Cardiac muscle cell (in vitro differentiated cells and primary cell): ENCODE results near the gene GTF3C2. TPM values are rescaled to one million over a fixed set of nuclear protein-coding genes. Genes with fewer than 3 reads are reported as not detected.
A peak's percentile ranks its signal among the peaks of the same experiment; 100 is the strongest.

ENCODE experiments used
- DNase-seq, 2 donors: peaks; one replicate each; pipeline versions ENCODE4 v3.0.0 to v3.0.0-alpha.2; 2010 to 2017; ENCODE audit warnings: low read depth in 1 of 2, low spot score in 1 of 2
- H3K27ac ChIP-seq: fragments of 200-600 bp; sonication (generic); 2 replicates; pipeline ENCODE4 v1.5.1; 2016
- H3K27me3 ChIP-seq: fragments of 200-600 bp; sonication (generic); 2 replicates; pipeline ENCODE4 v1.6.0; 2016; ENCODE audit warnings: control low read depth
- H3K36me3 ChIP-seq: fragments of 200-600 bp; sonication (generic); 2 replicates; pipeline ENCODE4 v1.5.1; 2016; ENCODE audit warnings: control low read depth
- H3K4me1 ChIP-seq: fragments of 200-600 bp; sonication (generic); 2 replicates; pipeline ENCODE4 v1.8.1; 2017; ENCODE audit warnings: low read depth, mild to moderate bottlenecking, mixed run types
- H3K4me3 ChIP-seq: fragments of 200-600 bp; sonication (generic); 2 replicates; pipeline ENCODE4 v1.5.1; 2016; ENCODE audit warnings: mild to moderate bottlenecking
- H3K9me3 ChIP-seq: fragments of 200-600 bp; sonication (generic); 2 replicates; pipeline ENCODE4 v1.5.1; 2017; ENCODE audit warnings: low read depth, mild to moderate bottlenecking, control low read depth
- polyA plus RNA-seq: library from polyadenylated mRNA; unstranded; fragments of >200 nt; fragmentation: Nextera tagmentation; extraction: Ambion mirVana; gene quantifications from 2 replicates; pipeline ENCODE4 v1.2.1, GENCODE V29; 2016
- total RNA-seq: library from RNA; depleted of rRNA; stranded (reverse); fragments of >200 nt; gene quantifications from 2 replicates; pipeline ENCODE4 v1.2.3, GENCODE V29; 2016
- TF ChIP-seq, protein P1 (sequence below): IDR thresholded peaks from 2 replicates; pipeline ENCODE4 v1.5.1; 2012; ENCODE audit warnings: low read depth, mild to moderate bottlenecking, low read length

The GTF3C2 gene
- total and polyA plus RNA-seq, 2 experiments from 2014 or later, result 38.2 to 47.7 TPM

DNA sequence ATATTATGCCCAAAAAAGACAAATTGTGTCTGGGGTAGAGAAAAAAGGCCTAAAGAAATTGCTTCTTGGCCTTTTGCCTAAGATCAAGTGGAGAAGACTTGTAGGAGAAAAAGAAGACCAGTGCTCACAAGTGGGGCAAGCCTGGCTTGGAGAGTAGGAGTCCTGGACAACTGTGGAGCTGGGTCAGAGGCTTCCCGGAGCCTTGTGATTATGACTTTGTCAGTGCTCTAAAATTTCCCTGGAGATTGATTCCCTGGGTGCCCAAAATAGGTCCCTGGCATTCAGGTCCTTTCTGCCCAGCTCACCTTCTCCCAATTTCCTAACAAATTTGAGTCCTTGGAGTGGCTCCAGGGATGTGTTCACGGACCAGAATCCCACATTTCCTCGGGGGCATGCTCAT lies 75.1 kb downstream of the GTF3C2 start:
- Histone ChIP-seq H3K27ac (peak overlapping the region; percentile 97), H3K4me3 (no peak overlapping the region), H3K36me3 (no peaks in the 10 kb centered on the region), H3K27me3 (no peaks in the 10 kb centered on the region), H3K9me3 (no peaks in the 10 kb centered on the region), H3K4me1 (peaks cover 46% of the 10 kb centered on the region)
- TF ChIP-seq, protein P1, sequence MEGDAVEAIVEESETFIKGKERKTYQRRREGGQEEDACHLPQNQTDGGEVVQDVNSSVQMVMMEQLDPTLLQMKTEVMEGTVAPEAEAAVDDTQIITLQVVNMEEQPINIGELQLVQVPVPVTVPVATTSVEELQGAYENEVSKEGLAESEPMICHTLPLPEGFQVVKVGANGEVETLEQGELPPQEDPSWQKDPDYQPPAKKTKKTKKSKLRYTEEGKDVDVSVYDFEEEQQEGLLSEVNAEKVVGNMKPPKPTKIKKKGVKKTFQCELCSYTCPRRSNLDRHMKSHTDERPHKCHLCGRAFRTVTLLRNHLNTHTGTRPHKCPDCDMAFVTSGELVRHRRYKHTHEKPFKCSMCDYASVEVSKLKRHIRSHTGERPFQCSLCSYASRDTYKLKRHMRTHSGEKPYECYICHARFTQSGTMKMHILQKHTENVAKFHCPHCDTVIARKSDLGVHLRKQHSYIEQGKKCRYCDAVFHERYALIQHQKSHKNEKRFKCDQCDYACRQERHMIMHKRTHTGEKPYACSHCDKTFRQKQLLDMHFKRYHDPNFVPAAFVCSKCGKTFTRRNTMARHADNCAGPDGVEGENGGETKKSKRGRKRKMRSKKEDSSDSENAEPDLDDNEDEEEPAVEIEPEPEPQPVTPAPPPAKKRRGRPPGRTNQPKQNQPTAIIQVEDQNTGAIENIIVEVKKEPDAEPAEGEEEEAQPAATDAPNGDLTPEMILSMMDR, result no peak
- DNase-seq, result no peak

DNA sequence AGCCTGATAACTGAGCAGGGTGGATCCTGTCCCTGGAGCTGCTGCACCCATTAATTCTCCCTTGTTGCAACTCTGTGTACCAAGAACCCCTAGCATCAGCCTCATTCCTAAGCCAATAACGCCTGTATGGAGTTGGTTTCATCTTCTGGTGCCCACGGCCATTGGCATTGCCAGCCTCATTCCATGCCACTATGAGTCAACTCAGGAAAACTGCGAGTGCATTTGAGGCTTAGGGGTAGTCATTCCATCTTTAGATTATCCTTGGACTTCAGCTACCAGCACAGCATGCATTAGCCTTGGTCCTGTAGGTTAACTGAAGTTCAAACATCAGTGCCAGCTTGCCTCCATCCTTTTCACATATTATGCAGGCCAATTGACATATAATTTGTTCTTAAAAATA lies 75.7 kb downstream of the GTF3C2 start:
- no peaks in the 10 kb centered on the region for H3K9me3 ChIP-seq
- H3K4me1 ChIP-seq, result peaks cover 46% of the 10 kb centered on the region
- no peak overlapping the region for H3K4me3 ChIP-seq
- H3K36me3 ChIP-seq, result no peaks in the 10 kb centered on the region
- no peak for DNase-seq
- no peaks in the 10 kb centered on the region for H3K27me3 ChIP-seq
- peak overlapping the region; percentile 97 for H3K27ac ChIP-seq
- TF ChIP-seq, protein P1, result no peak

DNA sequence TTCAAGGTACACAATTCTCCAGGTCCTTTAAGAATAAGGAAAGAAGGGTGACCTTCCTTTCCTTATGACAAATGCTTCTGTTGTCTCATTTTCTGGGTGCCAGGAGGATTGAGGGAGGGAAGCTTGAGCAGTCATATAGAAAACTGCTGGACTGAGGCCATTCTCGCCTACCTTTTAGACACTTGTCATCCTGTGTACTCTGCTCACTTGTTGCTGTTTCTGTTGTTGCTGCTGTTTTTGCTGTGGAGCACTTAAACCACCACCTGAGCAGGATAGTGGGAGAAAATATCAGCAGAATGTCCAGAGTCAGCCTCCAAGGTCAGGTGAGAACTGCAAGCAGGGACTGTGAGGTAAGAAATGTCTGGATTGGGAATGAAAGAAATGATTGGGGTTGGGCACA lies 78.6 kb downstream of the GTF3C2 start:
- no peaks in the 10 kb centered on the region for H3K36me3 ChIP-seq
- H3K4me3 ChIP-seq, result no peak overlapping the region
- peaks cover 62% of the 10 kb centered on the region for H3K4me1 ChIP-seq
- no peaks in the 10 kb centered on the region for H3K9me3 ChIP-seq
- H3K27ac ChIP-seq, result no peak overlapping the region
- H3K27me3 ChIP-seq, result no peaks in the 10 kb centered on the region
- no peak for DNase-seq
- TF ChIP-seq, protein P1, result no peak

Other genes with a start within 250 kb of the GTF3C2 start
- gene CGREF1, start 237.6 kb downstream of the GTF3C2 start, total RNA-seq, result 0.48 and 1.8 TPM in 2 replicates
- 0.55 and 0.99 TPM in 2 replicates for gene CGREF1, start 237.6 kb downstream of the GTF3C2 start, polyA plus RNA-seq
- gene ABHD1, start 232.9 kb downstream of the GTF3C2 start, total RNA-seq, result 0.27 and 0.56 TPM in 2 replicates
- 2.0 and 3.2 TPM in 2 replicates for gene ABHD1, start 232.9 kb downstream of the GTF3C2 start, polyA plus RNA-seq
- 109 and 112 TPM in 2 replicates for gene PREB, start 222.1 kb downstream of the GTF3C2 start, total RNA-seq
- 91.0 and 130 TPM in 2 replicates for gene PREB, start 222.1 kb downstream of the GTF3C2 start, polyA plus RNA-seq
- gene PRR30, start 217.4 kb downstream of the GTF3C2 start, total RNA-seq, result not detected in 2 replicates
- not detected in 2 replicates for gene PRR30, start 217.4 kb downstream of the GTF3C2 start, polyA plus RNA-seq
- not detected in 2 replicates for gene TCF23, start 207.8 kb downstream of the GTF3C2 start, total RNA-seq
- gene TCF23, start 207.8 kb downstream of the GTF3C2 start, polyA plus RNA-seq, result not detected in 2 replicates
- gene ATRAID, start 144.7 kb downstream of the GTF3C2 start, total RNA-seq, result 177 and 183 TPM in 2 replicates
- 290 and 372 TPM in 2 replicates for gene ATRAID, start 144.7 kb downstream of the GTF3C2 start, polyA plus RNA-seq
- gene SLC5A6, start 144.5 kb downstream of the GTF3C2 start, total RNA-seq, result 28.4 and 42.9 TPM in 2 replicates
- 34.4 and 40.8 TPM in 2 replicates for gene SLC5A6, start 144.5 kb downstream of the GTF3C2 start, polyA plus RNA-seq
- gene CAD, start 139.4 kb downstream of the GTF3C2 start, total RNA-seq, result 31.1 and 51.7 TPM in 2 replicates
- 30.1 and 31.0 TPM in 2 replicates for gene CAD, start 139.4 kb downstream of the GTF3C2 start, polyA plus RNA-seq
- 75.1 and 84.7 TPM in 2 replicates for gene SLC30A3, start 93.7 kb downstream of the GTF3C2 start, total RNA-seq
- 111 and 139 TPM in 2 replicates for gene SLC30A3, start 93.7 kb downstream of the GTF3C2 start, polyA plus RNA-seq
- 3.6 and 14.1 TPM in 2 replicates for gene DNAJC5G, start 81.3 kb downstream of the GTF3C2 start, total RNA-seq
- 4.4 and 7.5 TPM in 2 replicates for gene DNAJC5G, start 81.3 kb downstream of the GTF3C2 start, polyA plus RNA-seq
- 53.1 and 65.9 TPM in 2 replicates for gene TRIM54, start 74.3 kb downstream of the GTF3C2 start, total RNA-seq
- gene TRIM54, start 74.3 kb downstream of the GTF3C2 start, polyA plus RNA-seq, result 41.6 and 46.7 TPM in 2 replicates
- 6.6 and 14.8 TPM in 2 replicates for gene UCN, start 48.3 kb downstream of the GTF3C2 start, total RNA-seq
- 3.2 and 5.8 TPM in 2 replicates for gene UCN, start 48.3 kb downstream of the GTF3C2 start, polyA plus RNA-seq
- gene MPV17, start 33.7 kb downstream of the GTF3C2 start, total RNA-seq, result 56.3 and 88.7 TPM in 2 replicates
- gene MPV17, start 33.7 kb downstream of the GTF3C2 start, polyA plus RNA-seq, result 70.8 and 90.5 TPM in 2 replicates
- gene EIF2B4, start 13.6 kb upstream of the GTF3C2 start, total RNA-seq, result 30.5 and 41.5 TPM in 2 replicates
- gene EIF2B4, start 13.6 kb upstream of the GTF3C2 start, polyA plus RNA-seq, result 93.9 and 94.9 TPM in 2 replicates
- gene SNX17, start 13.9 kb upstream of the GTF3C2 start, total RNA-seq, result 91.9 and 141 TPM in 2 replicates
- 130 and 135 TPM in 2 replicates for gene SNX17, start 13.9 kb upstream of the GTF3C2 start, polyA plus RNA-seq
- gene ZNF513, start 24.0 kb upstream of the GTF3C2 start, total RNA-seq, result 29.7 and 31.7 TPM in 2 replicates
- gene ZNF513, start 24.0 kb upstream of the GTF3C2 start, polyA plus RNA-seq, result 32.2 and 35.8 TPM in 2 replicates
- 96.2 and 101 TPM in 2 replicates for gene PPM1G, start 52.8 kb upstream of the GTF3C2 start, total RNA-seq
- gene PPM1G, start 52.8 kb upstream of the GTF3C2 start, polyA plus RNA-seq, result 84.8 and 93.0 TPM in 2 replicates
- 82.1 and 122 TPM in 2 replicates for gene NRBP1, start 71.9 kb upstream of the GTF3C2 start, total RNA-seq
- 147 and 185 TPM in 2 replicates for gene NRBP1, start 71.9 kb upstream of the GTF3C2 start, polyA plus RNA-seq
- gene KRTCAP3, start 85.6 kb upstream of the GTF3C2 start, total RNA-seq, result 1.3 and 2.8 TPM in 2 replicates
- 2.0 and 4.9 TPM in 2 replicates for gene KRTCAP3, start 85.6 kb upstream of the GTF3C2 start, polyA plus RNA-seq
- 20.7 and 37.6 TPM in 2 replicates for gene IFT172, start 133.0 kb upstream of the GTF3C2 start, total RNA-seq
- 35.1 and 35.4 TPM in 2 replicates for gene IFT172, start 133.0 kb upstream of the GTF3C2 start, polyA plus RNA-seq
- 39.4 and 53.4 TPM in 2 replicates for gene FNDC4, start 138.4 kb upstream of the GTF3C2 start, total RNA-seq
- gene FNDC4, start 138.4 kb upstream of the GTF3C2 start, polyA plus RNA-seq, result 43.4 and 51.2 TPM in 2 replicates
- not detected in 2 replicates for gene GCKR, start 140.1 kb upstream of the GTF3C2 start, total RNA-seq
- gene GCKR, start 140.1 kb upstream of the GTF3C2 start, polyA plus RNA-seq, result not detected in 2 replicates
- gene ZNF512, start 226.3 kb upstream of the GTF3C2 start, total RNA-seq, result 22.0 and 38.6 TPM in 2 replicates
- gene ZNF512, start 226.3 kb upstream of the GTF3C2 start, polyA plus RNA-seq, result 20.7 and 35.5 TPM in 2 replicates